ENCODE data around the gene CPT2.

DNA sequence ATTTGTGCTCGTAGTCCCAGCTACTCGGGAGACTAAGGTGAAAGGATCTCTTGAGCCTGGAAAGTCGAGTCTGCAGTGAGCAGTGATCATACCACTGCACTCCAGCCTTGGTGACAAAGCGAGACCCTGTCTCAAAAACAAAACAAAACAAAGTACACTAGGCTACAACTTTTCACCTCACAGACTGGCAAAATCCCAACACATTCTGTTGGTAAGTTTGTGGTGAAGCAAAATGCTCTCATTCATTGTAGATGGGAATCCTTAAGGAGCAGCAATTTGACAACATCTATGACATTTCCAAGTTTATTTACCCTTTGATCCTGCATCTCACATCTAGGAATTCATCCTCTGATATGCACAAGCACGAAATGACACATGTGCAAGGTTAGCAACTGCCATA, 34.0 kb upstream of the CPT2 start:
- TF ChIP-seq, protein P1, sequence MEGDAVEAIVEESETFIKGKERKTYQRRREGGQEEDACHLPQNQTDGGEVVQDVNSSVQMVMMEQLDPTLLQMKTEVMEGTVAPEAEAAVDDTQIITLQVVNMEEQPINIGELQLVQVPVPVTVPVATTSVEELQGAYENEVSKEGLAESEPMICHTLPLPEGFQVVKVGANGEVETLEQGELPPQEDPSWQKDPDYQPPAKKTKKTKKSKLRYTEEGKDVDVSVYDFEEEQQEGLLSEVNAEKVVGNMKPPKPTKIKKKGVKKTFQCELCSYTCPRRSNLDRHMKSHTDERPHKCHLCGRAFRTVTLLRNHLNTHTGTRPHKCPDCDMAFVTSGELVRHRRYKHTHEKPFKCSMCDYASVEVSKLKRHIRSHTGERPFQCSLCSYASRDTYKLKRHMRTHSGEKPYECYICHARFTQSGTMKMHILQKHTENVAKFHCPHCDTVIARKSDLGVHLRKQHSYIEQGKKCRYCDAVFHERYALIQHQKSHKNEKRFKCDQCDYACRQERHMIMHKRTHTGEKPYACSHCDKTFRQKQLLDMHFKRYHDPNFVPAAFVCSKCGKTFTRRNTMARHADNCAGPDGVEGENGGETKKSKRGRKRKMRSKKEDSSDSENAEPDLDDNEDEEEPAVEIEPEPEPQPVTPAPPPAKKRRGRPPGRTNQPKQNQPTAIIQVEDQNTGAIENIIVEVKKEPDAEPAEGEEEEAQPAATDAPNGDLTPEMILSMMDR (IDR thresholded peaks at IDR 0.05) = no peak
- TF ChIP-seq EZH2 (IDR thresholded peaks at IDR 0.05) = no peak
